GM20000 (cell line): Measurements from ENCODE around the gene SCT.

Experiments
- DNase-seq: peaks from one replicate; pipeline ENCODE4 v3.0.0; 2012; ENCODE audit warnings: low spot score
- TF ChIP-seq, protein P1 (sequence below): IDR thresholded peaks from 2 replicates; pipeline ENCODE4 v1.5.1; 2012; ENCODE audit warnings: mild to moderate bottlenecking, control low read depth; ENCODE audit errors: extremely low read depth, missing control alignments

The SCT gene

DNA sequence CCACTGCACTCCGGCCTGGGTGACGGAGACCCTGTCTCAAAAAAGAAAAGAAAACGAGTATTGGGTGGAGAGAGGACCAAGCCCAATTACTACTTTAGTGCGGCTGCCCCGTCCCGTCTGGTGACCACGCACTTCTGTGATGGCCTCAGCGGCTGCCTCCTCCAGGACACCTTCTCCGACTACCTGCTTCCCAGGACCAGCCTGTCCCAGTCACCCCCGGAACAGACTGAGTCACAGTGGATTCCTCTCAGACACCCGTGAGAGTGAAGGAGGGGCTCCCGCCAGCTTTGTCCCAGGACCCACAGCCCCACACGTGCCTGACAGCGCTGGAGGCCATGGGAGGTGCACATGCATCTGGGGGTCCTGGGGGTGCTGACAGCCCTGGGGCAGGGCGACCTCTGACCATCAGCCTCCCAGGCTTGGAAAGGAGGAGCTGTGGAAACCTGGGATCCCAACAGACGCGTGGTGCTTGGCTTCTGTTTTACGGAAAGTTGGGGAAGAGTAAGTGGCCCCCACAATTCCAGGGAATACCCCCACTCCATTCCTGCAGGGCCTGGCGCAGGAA is 14.9 kb upstream of the SCT start:
- no peak for DNase-seq
- TF ChIP-seq, protein P1, sequence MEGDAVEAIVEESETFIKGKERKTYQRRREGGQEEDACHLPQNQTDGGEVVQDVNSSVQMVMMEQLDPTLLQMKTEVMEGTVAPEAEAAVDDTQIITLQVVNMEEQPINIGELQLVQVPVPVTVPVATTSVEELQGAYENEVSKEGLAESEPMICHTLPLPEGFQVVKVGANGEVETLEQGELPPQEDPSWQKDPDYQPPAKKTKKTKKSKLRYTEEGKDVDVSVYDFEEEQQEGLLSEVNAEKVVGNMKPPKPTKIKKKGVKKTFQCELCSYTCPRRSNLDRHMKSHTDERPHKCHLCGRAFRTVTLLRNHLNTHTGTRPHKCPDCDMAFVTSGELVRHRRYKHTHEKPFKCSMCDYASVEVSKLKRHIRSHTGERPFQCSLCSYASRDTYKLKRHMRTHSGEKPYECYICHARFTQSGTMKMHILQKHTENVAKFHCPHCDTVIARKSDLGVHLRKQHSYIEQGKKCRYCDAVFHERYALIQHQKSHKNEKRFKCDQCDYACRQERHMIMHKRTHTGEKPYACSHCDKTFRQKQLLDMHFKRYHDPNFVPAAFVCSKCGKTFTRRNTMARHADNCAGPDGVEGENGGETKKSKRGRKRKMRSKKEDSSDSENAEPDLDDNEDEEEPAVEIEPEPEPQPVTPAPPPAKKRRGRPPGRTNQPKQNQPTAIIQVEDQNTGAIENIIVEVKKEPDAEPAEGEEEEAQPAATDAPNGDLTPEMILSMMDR = no peak

DNA sequence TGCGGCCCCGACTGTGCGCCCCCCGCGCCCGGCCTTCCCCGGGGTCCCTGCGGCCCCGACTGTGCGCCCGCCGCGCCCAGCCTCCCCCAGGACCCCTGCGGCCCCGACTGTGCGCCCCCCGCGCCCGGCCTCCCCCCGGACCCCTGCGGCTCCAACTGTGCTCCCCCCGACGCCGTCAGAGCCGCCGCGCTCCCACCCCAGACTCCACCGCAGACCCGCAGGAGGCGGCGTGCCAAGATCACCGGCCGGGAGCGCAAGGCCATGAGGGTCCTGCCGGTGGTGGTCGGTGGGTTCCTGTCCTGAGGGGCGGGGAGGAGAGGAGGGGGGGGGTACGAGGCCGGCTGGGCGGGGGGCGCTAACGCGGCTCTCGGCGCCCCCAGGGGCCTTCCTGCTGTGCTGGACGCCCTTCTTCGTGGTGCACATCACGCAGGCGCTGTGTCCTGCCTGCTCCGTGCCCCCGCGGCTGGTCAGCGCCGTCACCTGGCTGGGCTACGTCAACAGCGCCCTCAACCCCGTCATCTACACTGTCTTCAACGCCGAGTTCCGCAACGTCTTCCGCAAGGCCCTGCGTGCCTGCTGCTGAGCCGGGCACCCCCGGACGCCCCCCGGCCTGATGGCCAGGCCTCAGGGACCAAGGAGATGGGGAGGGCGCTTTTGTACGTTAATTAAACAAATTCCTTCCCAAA is 13.2 kb upstream of the SCT start:
- TF ChIP-seq, protein P1 = no peak
- no peak for DNase-seq

- DNase-seq = no peak
- TF ChIP-seq, protein P1 = no peak
Observed at GRCh38 chr11:639332-639955, 12.5 kb upstream of the SCT start.

- DNase-seq = no peak
- TF ChIP-seq, protein P1 = no peak
Observed at GRCh38 chr11:638631-639331, 11.8 kb upstream of the SCT start.

GRCh38 chr11:637593-638521 is 10.9 kb upstream of the SCT start:
- no peak for DNase-seq
- TF ChIP-seq, protein P1 = no peak

GRCh38 chr11:637333-637592 is 10.3 kb upstream of the SCT start:
- TF ChIP-seq, protein P1 = no peak
- DNase-seq = no peak
